Measurements from ENCODE around the gene RBMS3.
"Not testable (repeated sequence)": the region's sequence is repeated elsewhere in the genome, so short reads cannot be mapped to it uniquely, and the experiment has no call there.

RBMS3 gene

DNA sequence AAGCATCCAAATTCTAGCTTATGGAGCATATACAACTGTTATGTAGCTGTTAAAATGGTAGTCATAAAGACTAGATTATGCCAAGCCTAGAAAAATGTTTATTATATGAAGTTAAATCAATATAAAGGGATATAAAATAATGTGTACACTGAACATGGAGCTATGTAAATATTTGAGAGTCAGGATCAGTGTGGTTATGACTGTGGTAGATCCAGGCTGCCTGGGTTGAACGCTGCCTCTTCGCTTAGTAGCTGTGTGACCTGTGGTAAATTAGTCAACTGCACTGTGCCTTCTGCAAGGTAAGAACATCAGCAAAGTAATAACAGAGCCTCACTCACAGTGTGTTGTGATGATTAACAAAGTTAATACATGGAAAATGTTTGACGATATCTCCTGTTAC is 212.2 kb downstream of the RBMS3 start:
- DNase-seq = no peak

- no peak for DNase-seq
Observed at GRCh38 chr3:29494305-29495036, 213.6 kb downstream of the RBMS3 start.

DNA sequence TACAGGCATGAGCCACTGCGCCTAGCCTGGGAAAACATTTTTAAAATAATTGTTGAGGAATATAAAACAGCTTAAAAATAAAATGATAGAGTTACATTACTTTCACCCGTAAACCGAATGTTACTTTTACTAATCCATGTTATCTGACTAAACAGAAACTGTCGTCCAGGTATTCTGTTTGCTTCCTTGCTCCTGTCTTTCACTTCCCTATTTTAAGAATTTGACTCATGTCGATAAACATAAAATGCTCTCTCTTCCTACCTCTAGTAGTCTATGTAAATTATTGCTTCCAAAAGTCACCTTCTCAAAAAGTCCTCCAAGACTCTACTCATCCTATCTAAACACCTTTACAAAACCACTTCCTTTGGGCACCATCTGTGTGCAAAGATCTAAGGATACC is 216.4 kb downstream of the RBMS3 start:
- DNase-seq = no peak

GRCh38 chr3:29502771-29503170 is 221.9 kb downstream of the RBMS3 start:
- DNase-seq = no peak

GRCh38 chr3:29503314-29503713 is 222.4 kb downstream of the RBMS3 start:
- DNase-seq = no peak

DNA sequence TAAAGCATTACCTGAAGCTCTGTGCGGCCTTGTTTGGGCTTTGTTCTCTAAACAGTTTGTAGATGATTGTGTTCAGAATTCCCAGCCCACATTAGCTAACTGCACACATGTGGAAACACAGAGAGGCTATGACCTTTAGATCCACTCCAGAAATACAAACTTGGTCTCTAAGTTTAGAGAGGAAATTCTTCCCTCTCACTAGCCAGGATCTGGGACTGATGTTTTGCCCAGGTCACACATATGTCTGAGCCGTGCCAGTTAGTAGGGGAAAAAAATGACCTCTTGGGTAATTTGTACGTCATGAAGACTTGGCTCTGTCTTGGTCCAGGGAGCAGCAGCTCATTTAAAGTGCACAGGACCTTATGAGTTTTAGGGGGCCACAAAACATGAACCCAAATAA is 223.1 kb downstream of the RBMS3 start:
- no peak for DNase-seq

DNA sequence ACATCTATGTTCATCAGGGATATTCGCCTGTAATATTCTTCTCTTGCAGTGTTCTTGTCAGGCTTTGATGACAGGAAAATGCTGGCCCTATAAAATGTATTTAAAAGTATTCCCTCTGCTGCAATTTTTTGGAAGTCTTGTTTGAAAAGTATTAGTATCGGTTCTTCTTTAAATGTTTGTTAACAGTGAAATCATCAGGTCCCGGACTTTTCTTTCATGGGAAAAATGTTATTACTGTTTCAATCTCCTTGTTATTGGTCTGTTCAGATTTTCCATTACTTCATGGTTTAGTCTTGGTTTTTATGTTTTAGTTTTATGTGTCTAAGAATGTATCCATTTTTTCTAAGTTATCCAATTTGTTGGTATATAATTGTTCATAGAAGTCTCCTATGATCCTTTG is 225.6 kb downstream of the RBMS3 start:
- DNase-seq = no peak

DNA sequence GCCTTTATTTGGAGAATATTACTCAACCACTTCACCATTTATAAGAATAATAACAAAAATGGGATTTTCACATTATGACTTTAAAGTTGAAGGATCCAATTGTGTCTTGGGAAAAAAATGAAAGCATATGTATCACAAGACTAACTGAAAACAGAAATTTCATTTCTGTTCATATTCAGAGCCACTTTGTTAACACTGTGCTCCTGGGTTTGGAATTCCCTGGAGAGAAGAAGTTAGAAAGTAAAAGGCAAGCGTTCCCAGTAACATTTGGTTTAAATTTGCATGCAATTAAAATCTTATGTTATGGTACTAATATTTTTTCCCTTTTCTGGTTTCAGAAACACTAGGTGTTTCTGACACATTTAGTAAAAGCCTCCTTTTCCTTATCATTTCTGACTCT is 230.8 kb downstream of the RBMS3 start:
- DNase-seq = no peak

GRCh38 chr3:29512641-29513040 is 231.8 kb downstream of the RBMS3 start:
- DNase-seq = no peak

GRCh38 chr3:29513236-29513635 is 232.4 kb downstream of the RBMS3 start:
- no peak for DNase-seq

DNA sequence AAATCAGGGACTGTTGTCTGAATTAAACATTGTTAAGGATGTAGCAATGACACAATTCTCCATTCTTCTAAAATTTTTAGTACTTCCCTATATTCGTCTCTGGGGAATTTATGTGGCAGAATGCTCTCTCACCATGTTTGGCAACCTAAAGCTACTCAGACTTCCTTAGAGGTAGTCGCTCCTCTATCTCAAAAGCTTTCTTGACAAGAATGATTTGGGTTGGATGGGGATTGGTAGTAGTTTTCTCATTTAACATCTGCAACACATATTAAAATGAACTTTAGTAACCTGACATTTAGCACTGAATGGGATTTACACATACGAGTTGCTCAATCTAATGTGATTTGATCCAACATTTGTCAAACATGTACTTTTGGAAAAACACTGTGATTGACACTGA is 233.3 kb downstream of the RBMS3 start:
- DNase-seq = no peak

- peak; percentile 2 for DNase-seq
Observed at GRCh38 chr3:29514912-29515311, 234.0 kb downstream of the RBMS3 start.

- peak; percentile 40 for DNase-seq
Observed at GRCh38 chr3:29515451-29515850, 234.6 kb downstream of the RBMS3 start.

- no peak for DNase-seq
Observed at GRCh38 chr3:29516164-29516563, 235.3 kb downstream of the RBMS3 start.

- DNase-seq = no peak
Observed at GRCh38 chr3:29520764-29521163, 239.9 kb downstream of the RBMS3 start.

- no peak for DNase-seq
Observed at GRCh38 chr3:29521293-29521692, 240.4 kb downstream of the RBMS3 start.

GRCh38 chr3:29521751-29522150 is 240.9 kb downstream of the RBMS3 start:
- DNase-seq = no peak

- DNase-seq = not testable (repeated sequence)
Observed at GRCh38 chr3:29524433-29524832, 243.6 kb downstream of the RBMS3 start.

DNA sequence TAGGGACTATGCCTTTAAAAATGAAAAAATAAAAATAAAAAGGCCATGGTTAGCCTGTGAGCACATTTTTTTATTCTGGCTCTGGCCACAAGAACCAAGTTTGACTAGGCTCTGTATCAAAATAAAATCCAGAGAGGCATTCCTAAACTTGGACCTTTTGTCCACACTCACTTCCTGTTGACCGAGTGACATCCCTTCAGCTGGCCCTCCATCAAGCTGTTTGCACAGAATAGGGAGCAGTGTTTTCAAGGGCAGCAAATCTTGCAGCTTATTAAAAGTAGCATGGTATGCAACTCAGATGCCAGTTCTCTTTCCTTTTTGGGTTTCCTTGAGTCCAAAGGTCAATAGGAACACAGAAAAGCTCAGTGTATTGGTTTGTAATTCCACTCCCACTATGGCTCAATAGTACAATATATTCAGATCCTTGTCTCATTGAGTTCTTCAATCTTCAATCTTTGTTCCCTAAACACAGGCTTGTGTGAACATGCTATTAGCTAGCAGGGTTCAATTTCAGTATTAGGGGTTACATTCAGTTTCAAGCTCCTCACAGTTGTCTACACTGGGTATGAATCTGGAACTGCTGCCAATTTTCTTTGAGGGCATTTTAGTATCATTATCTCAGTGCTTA is 244.5 kb downstream of the RBMS3 start:
- DNase-seq = peak; percentile 13

- no peak for DNase-seq
Observed at GRCh38 chr3:29527246-29527645, 246.4 kb downstream of the RBMS3 start.

- DNase-seq = no peak
Observed at GRCh38 chr3:29531644-29532043, 250.8 kb downstream of the RBMS3 start.

DNA sequence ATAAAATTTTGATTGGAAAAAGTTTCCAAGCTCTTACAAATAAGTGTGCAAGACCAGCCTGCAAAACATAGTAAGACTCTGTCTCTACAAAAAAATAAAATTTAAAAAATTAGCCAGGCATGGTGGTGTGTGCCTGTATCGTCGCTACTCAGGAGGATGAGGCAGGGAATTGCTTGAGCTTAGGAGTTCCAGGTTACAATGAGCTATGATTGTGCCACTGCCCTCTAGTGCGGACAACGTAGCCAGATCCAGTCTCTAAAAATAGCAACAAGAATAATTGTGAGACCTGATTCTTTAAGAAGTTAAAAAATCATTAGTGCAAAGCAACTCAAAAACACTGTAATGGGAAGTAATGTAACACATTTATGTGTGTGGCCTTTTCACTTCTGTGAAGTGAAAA is 251.6 kb downstream of the RBMS3 start:
- no peak for DNase-seq

DNA sequence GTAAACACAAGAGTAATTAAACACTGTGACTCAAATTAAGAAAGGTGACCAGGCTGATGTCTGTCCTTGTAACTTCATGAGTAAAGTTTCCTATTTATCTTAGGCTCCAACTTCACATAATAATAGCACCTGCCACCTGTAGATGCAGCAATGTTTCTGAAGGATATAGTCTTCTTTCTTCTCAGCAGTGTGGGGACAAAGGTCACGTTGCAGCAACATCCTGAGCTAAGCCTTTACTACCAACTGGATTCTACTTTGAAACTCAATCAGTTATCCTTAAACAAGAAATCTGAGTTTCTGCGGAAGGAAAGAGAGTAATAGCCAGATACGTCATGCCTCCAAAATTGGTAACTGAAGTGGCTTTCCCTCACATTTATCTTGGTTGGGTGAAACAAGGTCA is 253.1 kb downstream of the RBMS3 start:
- DNase-seq = no peak

- DNase-seq = no peak
Observed at GRCh38 chr3:29536016-29536758, 255.3 kb downstream of the RBMS3 start.

All from DMS53 (cell line).